ENCODE data around the gene PGR. TPM values are rescaled to one million over a fixed set of nuclear protein-coding genes. Genes with fewer than 3 reads are reported as not detected.

PGR gene
- total RNA-seq, 1 donor from 2014 or later = not detected

- no peaks in the 10 kb centered on the region for H3K36me3 Mint-ChIP-seq (ENCODE audit: low read depth, unreplicated experiment)
- DNase-seq (ENCODE audit: low spot score) = no peak
- H3K9me3 Mint-ChIP-seq (ENCODE audit: unreplicated experiment) = no peaks in the 10 kb centered on the region
- H3K4me1 Mint-ChIP-seq (ENCODE audit: unreplicated experiment) = no peaks in the 10 kb centered on the region
- H3K27ac Mint-ChIP-seq (ENCODE audit: unreplicated experiment) = no peak overlapping the region
- no peak for TF ChIP-seq CTCF (IDR thresholded peaks at IDR 0.05; ENCODE audit: unreplicated experiment)
- no peak overlapping the region for H3K4me3 Mint-ChIP-seq (ENCODE audit: unreplicated experiment)
- H3K27me3 Mint-ChIP-seq (ENCODE audit: unreplicated experiment) = no peaks in the 10 kb centered on the region
These were observed 82.7 kb downstream of the PGR start for GRCh38 chr11:101046947-101047346.

- H3K4me3 Mint-ChIP-seq (ENCODE audit: unreplicated experiment) = no peak overlapping the region
- no peak for DNase-seq (ENCODE audit: low spot score)
- no peak for TF ChIP-seq CTCF (IDR thresholded peaks at IDR 0.05; ENCODE audit: unreplicated experiment)
- H3K4me1 Mint-ChIP-seq (ENCODE audit: unreplicated experiment) = no peaks in the 10 kb centered on the region
- H3K36me3 Mint-ChIP-seq (ENCODE audit: low read depth, unreplicated experiment) = no peaks in the 10 kb centered on the region
- no peaks in the 10 kb centered on the region for H3K9me3 Mint-ChIP-seq (ENCODE audit: unreplicated experiment)
- H3K27ac Mint-ChIP-seq (ENCODE audit: unreplicated experiment) = no peak overlapping the region
- H3K27me3 Mint-ChIP-seq (ENCODE audit: unreplicated experiment) = no peaks in the 10 kb centered on the region
These were observed 84.2 kb downstream of the PGR start for GRCh38 chr11:101045415-101045814.

- no peak overlapping the region for H3K27ac Mint-ChIP-seq (ENCODE audit: unreplicated experiment)
- no peak for TF ChIP-seq CTCF (IDR thresholded peaks at IDR 0.05; ENCODE audit: unreplicated experiment)
- H3K4me3 Mint-ChIP-seq (ENCODE audit: unreplicated experiment) = no peak overlapping the region
- H3K4me1 Mint-ChIP-seq (ENCODE audit: unreplicated experiment) = no peaks in the 10 kb centered on the region
- DNase-seq (ENCODE audit: low spot score) = no peak
- no peaks in the 10 kb centered on the region for H3K9me3 Mint-ChIP-seq (ENCODE audit: unreplicated experiment)
- no peaks in the 10 kb centered on the region for H3K36me3 Mint-ChIP-seq (ENCODE audit: low read depth, unreplicated experiment)
- H3K27me3 Mint-ChIP-seq (ENCODE audit: unreplicated experiment) = no peaks in the 10 kb centered on the region
These were observed 85.7 kb downstream of the PGR start for GRCh38 chr11:101043940-101044339.

- Mint-ChIP-seq H3K9me3 (ENCODE audit: unreplicated experiment) (no peaks in the 10 kb centered on the region), H3K27ac (ENCODE audit: unreplicated experiment) (no peak overlapping the region), H3K27me3 (ENCODE audit: unreplicated experiment) (no peaks in the 10 kb centered on the region), H3K36me3 (ENCODE audit: low read depth, unreplicated experiment) (no peaks in the 10 kb centered on the region), H3K4me3 (ENCODE audit: unreplicated experiment) (no peak overlapping the region), H3K4me1 (ENCODE audit: unreplicated experiment) (no peaks in the 10 kb centered on the region)
- DNase-seq (ENCODE audit: low spot score) = no peak
- no peak for TF ChIP-seq CTCF (IDR thresholded peaks at IDR 0.05; ENCODE audit: unreplicated experiment)
These were observed 93.7 kb downstream of the PGR start for GRCh38 chr11:101035872-101036271.

GRCh38 chr11:101034076-101034475 lies 95.5 kb downstream of the PGR start:
- TF ChIP-seq CTCF (IDR thresholded peaks at IDR 0.05; ENCODE audit: unreplicated experiment) = no peak
- no peaks in the 10 kb centered on the region for H3K4me1 Mint-ChIP-seq (ENCODE audit: unreplicated experiment)
- no peak overlapping the region for H3K27ac Mint-ChIP-seq (ENCODE audit: unreplicated experiment)
- H3K36me3 Mint-ChIP-seq (ENCODE audit: low read depth, unreplicated experiment) = no peaks in the 10 kb centered on the region
- no peaks in the 10 kb centered on the region for H3K27me3 Mint-ChIP-seq (ENCODE audit: unreplicated experiment)
- no peaks in the 10 kb centered on the region for H3K9me3 Mint-ChIP-seq (ENCODE audit: unreplicated experiment)
- H3K4me3 Mint-ChIP-seq (ENCODE audit: unreplicated experiment) = no peak overlapping the region
- no peak for DNase-seq (ENCODE audit: low spot score)

Data from endothelial cell (in vitro differentiated cells).